NCI-H2029 treated with DMSO at 0.1 percent for 48 hours (cell line): ENCODE measurements around the gene XRCC3.
"Not testable (repeated sequence)": the region's sequence is repeated elsewhere in the genome, so short reads cannot be mapped to it uniquely, and the experiment has no call there.

Source experiments
- DNase-seq: peaks from one replicate; lab custom pipeline; 2025; lab: John Stamatoyannopoulos, UW

XRCC3 gene

DNA sequence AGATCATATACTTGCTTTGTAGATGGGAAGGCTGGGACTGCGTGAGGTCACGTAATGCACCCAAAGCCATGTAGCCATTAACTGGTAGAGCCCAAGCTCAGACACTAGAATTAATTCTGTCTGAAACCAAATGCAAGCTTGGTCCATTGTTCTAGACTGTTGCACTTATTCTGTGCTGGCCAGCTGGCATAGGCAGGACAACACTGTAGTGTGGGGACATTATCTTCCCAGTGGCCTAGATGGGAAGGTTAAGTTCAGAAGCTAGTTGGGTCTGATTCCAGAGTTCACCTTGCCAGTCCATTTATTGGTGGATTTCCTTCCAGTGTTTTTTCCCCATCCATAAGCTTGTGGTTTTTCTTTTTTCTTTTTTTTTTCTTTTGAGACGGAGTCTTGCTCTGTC, 47.1 kb downstream of the XRCC3 start:
- no peak for DNase-seq

DNA sequence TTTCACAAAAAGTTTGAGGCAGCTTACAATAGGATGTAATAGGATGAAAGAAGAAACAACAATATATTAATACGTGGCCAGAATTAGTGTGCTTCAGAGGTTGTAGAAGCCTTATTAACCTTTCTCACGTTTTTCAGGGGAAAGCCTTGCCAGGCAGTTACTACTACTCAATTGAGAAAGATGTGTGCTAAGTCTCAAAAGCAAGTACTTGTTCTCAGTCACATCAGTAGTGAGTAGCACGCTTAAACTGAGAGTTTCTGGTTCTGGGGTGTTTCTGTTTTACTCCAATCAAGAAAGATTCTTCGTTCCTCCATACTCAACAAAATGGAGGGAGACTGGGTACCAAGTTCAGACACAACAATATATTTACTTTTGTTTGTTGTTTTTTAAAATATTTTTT, 47.6 kb downstream of the XRCC3 start:
- DNase-seq, result no peak

DNA sequence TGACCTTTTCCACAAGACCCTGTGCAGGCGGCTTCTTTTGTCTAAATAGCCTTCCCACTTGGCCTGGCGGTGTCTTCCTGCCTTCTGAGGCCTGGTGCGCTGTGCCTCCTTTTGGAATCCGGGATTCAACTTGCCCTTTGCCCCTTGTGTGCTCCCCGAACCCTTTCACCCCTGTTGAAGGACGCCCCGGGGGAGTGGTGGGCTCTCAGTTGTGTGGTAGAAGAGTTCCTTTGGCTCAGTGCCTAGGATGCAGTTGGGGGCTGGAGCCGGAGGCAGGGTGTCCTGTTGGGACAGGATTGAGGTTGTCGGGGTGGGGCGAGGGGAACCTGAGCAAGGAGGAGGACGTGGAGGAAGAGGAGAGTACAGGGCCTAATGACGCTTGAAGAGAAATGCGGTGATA, 51.7 kb downstream of the XRCC3 start:
- no peak for DNase-seq

DNA sequence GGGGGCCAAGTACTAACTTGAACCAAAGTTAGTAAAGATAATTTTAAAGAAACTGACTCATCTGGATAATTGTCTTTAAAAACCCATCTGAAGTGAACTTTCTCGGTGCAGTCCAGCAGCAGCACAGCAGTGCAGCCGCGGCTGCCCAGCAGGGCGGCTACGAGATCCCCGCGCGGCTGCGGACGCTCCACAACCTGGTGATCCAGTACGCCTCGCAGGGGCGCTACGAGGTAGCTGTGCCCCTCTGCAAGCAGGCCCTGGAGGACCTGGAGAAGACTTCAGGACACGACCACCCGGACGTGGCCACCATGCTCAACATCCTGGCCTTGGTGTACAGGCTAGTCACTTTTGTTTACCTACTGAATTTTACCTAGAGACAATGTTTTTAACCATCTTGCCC, 52.7 kb downstream of the XRCC3 start:
- no peak for DNase-seq

DNA sequence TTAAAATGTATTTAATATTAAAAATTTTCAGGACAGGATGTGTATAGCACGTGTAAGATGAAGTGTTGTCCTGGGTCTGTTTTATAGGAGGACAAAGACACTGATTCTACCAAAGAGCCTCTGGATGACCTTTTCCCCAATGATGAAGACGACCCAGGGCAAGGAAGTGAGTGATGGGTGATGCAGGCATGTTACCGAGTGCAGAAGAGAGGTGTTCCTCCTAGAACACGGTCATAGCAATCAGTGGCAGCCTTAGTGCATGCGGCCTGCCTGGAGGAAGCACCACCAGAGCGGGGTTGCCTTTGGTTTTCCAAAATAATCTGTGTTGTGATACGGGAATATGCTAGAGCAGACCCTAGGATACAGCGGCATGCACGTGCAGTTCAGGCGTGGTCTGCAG, 53.2 kb downstream of the XRCC3 start:
- DNase-seq, result no peak

DNA sequence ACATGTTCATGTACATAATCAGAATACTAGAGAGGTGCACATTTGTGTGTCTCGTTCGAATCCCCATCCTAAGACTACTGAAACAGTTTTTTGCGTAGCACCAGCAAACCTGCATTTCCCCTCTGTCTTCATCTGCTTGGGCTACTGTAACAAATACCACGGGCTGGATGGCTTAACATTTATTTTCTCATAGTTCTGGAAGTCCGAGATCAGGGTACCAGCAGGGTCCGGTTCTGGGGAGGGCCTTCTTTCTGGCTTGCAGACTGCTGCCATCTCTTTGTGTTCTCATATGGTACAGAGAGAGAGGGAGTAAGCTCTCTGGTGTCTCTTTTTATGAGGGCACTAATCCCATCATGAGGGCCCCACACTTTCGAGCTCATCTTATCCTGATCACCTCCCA, 55.6 kb downstream of the XRCC3 start:
- no peak for DNase-seq

DNA sequence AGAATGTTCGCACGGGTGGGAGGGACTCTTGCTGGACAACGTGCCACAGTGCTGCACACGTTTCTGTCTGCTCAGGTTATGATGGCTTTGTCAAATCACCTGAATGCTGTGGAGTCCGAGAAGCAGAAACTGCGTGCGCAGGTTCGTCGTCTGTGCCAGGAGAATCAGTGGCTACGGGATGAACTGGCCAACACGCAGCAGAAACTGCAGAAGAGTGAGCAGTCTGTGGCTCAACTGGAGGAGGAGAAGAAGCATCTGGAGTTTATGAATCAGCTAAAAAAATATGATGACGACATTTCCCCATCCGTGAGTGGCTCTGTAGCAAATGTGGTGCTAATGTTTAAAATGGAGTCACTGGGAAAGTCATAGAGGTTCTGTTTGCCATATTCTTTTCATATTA, 57.8 kb downstream of the XRCC3 start:
- no peak for DNase-seq

DNA sequence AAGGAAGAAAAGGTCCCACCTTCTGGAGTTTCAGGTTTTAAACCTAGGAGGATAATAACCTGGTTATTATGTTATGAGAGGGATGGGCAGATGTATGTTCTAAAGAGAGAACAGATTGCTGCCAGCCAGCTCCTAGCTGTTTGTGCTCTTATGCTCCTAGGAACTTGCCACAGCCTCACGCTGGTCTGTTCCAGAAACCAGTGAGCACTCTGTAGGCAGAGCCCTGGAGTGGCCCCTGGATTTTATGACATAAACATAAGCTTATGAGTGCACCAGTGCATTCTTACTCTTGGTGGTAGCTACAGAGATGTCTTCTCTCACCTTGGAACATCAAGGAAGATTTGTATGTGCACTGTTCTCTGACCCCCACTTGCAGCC, 58.5 kb downstream of the XRCC3 start:
- no peak for DNase-seq

DNA sequence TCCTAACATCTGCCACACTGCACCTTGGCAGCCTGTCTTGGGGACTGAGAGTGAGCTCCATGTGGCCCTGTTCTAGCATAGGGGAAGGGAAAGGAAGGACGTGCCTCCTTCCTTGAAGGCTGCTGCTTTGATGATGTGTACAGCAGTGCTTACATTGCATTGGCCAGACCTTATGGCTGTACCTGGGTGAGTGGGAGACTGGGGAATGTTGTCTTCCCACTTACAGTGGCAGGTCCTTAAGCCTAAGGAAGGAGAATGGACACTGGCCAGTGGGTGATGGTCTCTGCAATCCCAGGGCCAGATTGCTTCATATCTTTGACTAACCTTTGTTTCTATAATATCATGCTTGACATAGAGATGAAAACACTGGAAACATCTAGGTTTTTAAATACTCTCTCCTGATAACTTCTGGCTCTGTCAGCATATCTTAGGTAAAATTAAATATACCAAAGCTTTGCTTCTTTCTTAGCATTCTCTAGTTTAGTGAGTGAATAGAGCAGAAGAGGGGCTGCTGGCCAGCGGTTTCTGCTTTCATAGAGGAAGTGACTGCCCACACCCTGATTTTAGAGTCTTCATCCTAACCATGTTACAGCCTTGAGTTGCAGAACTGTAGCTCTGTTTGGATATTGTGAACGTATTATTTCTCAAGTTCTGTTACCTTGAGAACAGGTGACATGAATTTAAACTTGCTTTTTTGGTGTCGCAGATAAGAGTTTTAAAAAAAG, 59.1 kb downstream of the XRCC3 start:
- no peak for DNase-seq

DNA sequence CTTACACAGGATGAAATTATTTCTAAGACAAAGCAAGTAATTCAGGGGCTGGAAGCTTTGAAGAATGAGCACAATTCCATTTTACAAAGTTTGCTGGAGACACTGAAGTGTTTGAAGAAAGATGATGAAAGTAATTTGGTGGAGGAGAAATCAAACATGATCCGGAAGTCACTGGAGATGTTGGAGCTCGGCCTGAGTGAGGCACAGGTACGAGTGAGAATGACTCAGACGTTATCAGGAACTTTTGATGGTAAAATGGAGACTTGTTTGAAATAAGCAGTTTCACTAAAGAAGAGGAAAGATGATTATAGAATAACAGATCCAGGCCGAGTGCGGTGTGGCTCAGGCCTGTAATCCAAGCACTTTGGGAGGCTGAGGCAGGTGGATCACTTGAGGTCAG, 60.6 kb downstream of the XRCC3 start:
- no peak for DNase-seq

DNA sequence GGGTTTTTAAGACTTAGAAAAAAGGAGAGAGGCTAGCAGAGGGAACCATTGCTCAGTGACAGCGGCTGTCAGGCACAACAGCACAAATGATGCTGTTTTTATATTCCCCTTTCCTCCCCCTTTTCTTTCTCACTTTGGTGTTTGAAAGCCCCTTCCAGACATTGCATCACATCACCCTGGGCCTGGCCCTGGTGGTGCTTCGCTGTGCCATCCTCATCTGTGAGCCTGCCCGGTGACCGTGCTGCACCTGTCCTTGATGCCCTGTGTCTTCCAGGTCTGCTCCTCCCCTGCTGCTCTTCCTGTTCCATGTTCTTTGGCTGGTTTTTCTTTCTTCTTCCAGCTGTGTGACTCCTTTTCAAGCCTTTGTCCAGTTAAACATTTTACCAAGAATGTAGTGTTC, 61.4 kb downstream of the XRCC3 start:
- no peak for DNase-seq

DNA sequence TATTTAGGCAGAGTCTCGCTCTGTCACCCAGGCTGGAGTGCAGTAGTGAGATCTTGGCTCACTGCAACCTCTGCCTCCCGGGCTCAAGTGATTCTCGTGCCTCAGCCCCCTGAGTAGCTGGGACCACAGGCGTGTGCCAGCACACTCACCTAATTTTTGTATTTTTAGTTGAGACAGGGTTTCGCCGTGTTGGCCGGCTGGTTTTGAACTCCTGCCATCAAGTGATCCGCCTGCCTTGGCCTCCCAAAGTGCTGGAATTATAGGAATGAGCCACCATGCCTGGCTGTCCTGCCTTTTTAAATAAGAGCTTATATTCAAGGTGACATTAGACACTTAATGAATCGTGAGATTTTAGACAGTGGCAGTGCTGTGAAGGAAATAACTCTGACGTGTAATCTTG, 61.9 kb downstream of the XRCC3 start:
- not testable (repeated sequence) for DNase-seq

DNA sequence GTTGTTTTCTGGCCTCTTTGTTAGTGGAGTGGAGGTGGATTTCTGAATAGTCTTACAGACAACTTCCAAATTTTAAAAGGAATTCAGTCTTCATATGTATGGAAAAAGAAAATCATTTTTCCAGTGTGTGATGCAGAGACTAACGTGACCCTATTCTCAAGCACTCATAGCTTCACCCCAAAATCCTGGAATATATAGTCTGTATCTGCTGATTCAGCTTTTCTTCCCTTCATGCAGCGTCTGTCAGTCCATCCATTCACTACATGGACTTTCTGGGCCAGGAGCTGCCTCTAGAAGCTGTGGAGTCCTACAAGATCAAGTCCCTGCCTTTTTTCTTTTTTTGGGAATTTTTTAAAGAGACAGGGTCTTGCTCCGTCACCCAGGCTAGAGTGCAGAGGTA, 62.4 kb downstream of the XRCC3 start:
- no peak for DNase-seq

DNA sequence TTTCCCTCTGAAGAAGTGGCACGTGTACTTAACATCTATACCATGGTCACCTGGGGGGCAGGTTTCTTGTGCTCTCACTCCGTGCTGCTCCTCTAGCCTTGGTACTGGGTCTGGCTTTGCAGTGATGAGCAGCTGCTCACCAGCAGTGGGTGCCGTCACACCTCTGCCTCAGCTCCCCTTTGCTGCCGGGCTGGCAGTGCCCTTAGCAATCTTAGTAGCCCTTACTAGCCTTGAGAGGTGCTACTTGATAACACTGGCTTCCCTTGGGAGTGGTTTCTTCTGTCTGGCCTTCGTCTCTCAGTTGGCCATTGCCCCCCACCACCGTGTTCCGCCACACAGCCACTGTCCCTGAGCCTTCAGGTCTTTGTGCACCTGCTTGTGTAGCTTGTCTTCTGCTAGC, 63.7 kb downstream of the XRCC3 start:
- no peak for DNase-seq

DNA sequence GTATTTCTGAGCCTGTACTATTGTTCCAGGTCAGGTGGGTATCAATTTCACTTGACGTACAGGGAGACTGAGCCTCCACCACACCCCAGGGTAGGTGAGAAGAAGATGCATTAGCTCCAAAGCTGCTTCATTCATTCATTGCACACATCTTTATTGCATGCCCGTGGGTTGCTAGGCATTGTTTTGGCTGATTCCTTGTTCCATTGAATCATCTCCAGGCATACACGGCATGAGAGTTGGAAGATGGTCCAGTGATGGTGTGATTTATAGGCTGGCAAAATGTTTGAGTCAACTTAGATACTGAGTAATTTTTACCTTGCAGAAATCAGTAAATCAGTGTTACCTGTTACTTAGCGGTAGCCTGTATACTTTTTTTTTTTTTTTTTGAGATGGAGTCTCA, 65.0 kb downstream of the XRCC3 start:
- no peak for DNase-seq

DNA sequence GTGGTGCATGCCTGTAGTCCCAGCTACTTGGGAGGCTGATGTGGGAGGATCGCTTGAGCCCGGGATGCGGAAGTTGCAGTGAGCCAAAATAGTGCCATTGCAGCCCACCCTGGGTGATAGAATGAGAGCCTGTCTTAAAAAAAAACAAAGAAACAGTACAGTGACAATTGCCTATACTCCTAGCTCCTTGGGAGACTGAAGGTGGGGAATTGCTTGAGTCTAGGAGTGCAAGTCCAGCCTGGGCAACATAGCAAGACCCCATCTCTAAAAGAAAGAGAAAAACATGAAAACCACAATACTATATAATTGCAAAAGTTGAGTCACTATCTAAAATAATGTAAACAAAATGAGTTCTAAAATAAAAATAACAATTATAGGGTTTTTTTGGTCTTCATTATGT, 66.2 kb downstream of the XRCC3 start:
- DNase-seq, result no peak
